Measurements from ENCODE around the gene CRTAC1.
A peak's percentile ranks its signal among the peaks of the same experiment; 100 is the strongest.

Gene CRTAC1

GRCh38 chr10:98030093-98030821 lies at the start of gene CRTAC1:
CRTAC1 (minus strand) TSS chr10:98030621; CDS start chr10:98030472, 149 bp downstream.
- no peak for DNase-seq

DNA sequence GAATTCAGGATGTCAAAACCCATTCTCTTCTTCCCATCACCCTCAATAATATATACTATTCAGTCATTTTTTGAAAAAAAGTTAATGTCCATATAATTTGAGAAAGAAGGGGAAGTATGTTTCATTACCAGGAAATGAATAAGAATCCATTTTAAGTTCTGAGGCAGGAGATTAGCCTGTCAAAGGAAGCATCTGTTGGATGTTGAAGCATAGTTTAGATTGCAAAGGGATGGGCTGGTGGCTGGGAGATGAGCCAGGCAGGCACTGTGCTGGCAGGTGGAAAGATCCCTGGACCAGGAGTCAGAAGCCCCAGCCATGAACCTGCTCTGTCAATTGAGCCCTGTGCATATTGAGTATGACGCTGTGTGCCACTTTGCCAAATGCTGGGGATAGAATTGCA lies 48.4 kb upstream of the CRTAC1 start:
- DNase-seq, result no peak

GRCh38 chr10:98077223-98077622 lies 46.8 kb upstream of the CRTAC1 start:
- DNase-seq, result no peak

- no peak for DNase-seq
Measured at GRCh38 chr10:98076086-98076485, 45.7 kb upstream of the CRTAC1 start.

DNA sequence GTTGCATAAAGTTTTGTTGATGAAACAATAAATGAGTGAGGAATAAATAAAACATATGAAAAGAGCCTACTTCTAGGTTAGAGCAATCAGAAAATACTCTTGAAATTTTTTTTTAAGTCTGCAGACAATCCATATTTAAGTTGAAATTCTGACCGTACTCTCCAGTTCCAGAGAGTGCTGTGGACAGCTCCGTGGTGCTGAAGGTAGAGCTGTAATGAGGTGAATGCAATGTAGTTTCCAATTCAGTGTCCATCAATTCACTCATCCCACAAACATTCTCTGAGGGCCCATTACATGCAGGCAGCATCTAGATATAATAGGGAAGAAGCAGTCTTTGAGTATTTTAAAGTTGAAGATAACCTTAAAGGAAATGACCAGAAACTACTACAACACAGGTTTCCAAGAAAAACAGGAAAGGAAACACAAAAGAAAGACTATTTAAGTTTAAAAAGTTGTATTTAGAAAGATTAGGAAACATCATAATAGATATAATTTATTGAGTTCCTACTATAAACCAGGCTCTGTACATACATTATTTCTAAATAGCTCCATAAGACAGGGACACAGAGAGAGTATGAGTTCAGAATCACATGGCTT lies 44.0 kb upstream of the CRTAC1 start:
- DNase-seq, result no peak

- DNase-seq, result no peak
Measured at GRCh38 chr10:98067165-98067564, 36.7 kb upstream of the CRTAC1 start.

- no peak for DNase-seq
Measured at GRCh38 chr10:98063740-98064027, 33.3 kb upstream of the CRTAC1 start.

DNA sequence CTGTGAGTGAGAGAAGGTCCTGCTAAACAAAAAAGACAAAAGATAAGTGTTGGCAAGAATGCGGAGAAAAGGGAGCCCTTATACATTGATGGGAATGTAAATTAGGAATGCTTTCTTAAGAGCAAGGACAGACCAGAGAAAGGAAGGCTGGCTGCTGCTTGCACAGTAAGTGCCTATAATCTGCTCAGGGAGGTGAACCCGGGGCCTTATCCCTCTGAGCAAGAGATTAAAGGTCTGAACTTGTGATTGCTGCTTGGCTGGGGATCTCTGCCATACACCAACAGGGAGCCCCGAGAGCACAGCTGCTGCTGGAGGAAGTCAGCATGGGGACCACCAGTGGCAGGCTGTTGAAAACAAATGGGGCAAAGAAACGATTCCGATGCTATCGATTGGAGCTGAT lies 32.0 kb upstream of the CRTAC1 start:
- no peak for DNase-seq

DNA sequence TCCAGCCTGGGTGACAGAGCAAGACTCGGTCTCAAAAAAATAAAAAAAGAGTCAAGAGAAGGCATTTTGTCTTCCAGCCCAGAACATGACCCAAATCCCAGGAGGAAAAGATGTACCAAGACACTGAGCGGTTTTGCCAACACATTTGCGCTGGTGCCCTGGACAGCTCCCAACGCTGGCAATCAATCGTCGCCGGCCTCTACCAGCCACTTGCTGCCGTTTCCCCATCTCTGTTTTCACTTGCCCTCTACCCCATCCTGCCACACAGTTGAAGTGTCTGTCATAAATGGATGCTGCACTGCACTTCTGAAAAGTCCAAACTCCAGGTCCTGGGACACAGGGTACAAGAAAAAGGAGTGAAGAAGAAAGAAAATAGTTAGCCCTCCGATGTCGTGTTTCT lies 29.7 kb upstream of the CRTAC1 start:
- DNase-seq, result no peak

GRCh38 chr10:98058295-98058694 lies 27.9 kb upstream of the CRTAC1 start:
- no peak for DNase-seq

GRCh38 chr10:98055841-98056516 lies 25.6 kb upstream of the CRTAC1 start:
- DNase-seq, result no peak

DNA sequence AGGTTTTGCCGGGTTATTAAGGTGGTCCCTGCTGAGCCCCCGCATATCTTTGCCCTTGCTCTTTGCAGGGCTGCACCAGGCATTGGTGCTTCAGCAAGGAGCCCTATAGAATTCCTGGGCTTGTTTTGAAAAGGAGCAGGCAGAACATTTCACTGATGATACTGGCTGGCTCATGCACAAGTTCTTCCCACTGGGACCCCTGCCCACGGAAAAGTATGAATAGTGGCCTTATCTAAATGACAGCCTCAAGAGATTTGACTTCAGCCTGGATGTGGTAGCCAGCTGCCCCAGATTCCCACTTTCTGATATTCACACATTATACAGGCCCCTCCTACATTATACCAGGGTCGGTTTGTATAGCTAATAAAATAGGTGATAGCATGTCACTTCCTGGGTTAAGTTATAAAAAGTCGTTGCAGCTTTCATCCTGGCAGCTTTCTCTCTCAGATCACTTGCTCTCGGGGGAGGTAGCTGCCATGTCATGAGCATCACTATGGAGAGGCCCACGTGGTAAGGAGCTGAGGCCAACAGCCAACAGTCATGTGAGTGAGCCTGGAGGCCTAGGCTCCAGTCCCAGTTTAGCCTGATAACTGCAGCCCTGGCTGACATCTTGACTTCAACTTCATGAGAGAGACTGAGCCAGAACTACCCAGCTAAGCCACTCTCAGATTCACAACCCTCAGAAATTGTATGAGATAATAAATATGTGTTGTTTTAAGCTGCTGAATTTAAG lies 16.8 kb upstream of the CRTAC1 start:
- no peak for DNase-seq

DNA sequence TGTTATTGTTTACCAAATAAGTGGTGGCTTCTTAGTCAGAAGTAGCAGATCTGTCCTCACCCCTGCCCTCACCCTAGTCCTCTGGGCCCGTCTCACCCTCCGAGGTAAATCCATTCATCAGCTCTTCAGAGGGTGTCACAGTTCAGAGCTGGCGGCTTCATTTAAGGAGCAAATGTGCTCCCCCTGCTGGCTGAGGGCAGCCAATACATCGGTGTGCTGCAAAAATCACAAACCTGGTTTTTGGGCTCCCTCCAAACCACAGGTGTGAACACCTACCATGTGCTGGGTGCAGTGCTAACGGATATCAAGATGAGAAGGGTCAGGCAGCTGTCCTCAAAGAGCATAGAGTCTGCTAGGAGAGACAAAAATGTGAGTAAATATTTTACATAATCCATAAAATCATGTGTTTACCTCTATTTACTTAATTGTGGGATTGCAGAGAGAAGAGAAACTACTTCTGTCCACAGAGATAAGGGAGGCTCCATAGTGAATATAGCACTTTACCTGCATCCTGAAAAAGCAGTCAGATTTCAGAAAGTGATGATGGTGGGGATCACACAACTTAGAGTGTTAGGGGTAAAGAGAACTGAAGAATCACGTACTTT lies 15.5 kb upstream of the CRTAC1 start:
- no peak for DNase-seq

DNA sequence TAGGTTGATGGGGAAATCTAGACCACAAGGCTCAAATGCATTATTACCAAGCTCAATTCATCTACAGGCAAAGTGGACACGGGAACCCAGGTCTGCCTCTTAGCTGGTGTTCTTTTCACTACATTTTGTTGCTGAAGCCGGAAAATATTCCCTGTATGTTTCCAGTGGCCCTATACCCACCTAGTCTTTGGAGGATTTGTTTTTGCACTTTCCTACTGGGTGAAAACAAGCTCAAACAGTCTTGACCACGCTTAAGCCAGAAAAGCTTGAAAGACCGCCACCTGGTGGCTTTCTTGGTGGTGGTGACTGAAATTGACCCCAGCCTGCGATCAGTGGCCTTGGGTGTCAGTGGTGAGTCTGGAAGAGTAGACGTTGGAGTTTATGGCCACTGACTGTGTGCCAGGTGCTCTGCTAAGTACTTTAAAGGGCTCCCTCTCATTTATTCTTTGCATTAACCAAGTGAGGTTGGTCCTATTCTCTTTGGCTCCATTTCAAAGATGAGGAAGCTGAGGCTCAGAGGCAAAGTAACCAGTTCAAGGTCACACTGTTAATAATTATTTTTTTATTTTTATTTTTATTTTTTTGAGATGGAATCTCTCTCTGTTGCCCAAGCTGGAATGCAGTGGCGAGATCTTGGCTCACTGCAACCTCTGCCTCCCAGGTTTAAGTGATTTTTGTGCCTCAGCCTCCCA lies 11.1 kb upstream of the CRTAC1 start:
- no peak for DNase-seq

DNA sequence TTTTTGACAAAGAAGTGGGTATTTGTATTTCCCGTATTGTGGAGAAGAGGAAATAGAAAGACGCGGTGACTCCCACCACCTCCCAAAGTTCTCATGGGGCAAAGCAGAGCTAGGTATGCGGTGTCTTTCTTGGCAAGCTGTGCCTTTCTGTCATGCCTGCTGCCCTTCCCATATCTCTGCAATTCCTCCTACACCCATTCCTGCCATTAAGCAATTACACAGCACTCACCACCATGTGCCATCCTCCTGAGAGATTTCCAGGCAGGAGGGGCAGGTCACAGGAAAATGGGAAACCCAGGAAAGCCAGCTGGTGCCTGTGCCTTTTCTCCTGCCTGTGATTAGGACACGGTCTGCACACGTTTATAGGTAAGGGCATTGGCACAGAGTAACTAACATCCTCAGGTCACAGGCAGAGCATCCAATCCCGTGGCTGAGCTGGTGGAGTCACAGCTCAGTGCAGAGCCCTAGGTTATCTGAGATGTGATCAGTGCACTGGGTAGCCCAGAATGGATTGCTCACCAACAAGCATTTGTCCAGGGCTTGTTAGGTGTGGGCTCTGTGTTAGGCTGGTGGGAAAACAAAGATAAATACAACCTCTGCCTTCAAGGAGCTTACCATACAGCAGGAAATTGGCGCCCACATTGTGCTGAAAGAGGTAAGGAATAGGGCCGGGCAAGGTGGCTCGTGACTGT lies 9.4 kb upstream of the CRTAC1 start:
- DNase-seq, result peak; percentile 6

DNA sequence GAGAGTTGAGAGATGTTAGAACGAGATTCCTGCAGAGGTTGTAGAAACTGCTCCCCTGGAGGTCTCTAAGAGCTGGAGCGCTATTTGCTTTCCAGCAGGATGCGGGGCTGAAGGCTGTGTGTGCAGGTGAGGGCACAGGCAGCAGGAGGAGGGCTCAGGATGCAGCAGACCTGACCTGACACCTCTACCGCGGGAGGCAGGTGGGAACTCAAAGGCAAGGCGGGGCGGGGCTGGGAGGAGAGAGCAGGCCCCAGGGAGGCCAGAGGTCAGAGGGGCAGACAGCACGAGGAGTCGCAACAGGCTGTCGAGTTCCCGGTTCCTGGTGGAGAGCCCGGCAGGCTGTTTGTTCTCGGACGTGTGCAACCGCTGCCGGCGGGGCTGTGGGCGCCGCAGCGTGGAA lies 7.9 kb upstream of the CRTAC1 start:
- no peak for DNase-seq

DNA sequence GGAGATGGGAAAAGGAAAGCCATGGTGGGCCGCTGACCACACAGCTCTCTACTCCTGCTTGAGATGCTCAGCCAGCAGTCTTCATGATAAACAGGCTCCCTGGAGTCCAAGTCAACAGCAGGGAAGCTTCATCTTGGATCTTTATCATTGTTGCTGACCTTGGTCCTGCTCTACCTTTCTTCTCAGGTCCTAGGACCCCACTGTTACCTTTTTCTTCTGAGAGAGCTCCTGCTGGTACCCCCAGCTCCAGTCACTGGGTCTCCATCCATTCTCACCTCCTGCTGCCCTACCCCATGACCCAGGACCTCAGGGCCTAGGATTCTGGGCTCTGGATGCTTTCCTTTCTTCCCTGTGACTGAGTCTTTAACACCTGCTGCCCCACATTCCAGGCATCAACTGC lies 5.2 kb upstream of the CRTAC1 start:
- no peak for DNase-seq

DNA sequence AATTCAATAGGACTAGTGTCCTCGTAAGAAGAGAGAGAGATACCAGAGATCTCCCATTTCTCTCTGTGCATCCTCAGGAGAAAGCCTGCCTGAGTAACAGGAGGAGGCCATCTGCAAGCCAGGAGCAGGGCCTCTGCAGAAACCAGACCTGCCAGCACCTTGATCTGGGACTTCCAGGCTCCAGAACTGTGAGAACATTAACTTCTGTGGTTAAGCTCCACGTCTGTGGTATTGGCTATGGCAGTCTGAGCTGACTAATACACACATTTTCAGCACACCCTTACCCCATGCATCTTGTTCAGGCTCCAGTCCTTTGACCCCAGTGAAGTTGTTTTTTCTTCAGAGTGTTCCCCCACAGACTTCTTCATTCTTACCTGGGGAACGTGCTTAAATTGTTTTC lies 3.1 kb upstream of the CRTAC1 start:
- DNase-seq, result no peak

DNA sequence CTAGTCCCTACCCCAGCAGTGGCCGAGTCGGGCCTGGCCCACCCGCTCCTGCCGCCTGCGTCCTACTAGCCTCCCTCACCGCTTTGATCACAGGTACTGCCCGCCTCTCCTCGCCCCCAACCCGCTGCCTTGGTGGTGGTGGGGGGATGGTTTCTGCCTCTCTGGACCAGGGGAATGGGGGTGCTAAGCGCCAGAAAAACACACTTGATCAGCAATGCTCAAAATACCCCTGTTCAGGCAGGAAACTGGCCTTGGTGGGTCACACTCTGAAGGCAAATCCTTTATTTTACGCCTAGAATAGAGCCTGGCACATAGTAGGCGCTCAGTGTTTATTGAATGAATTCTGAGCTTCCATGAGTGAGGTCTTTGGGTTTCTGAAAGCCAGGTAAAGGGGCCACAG lies 1.0 kb upstream of the CRTAC1 start:
- no peak for DNase-seq

- DNase-seq, result no peak
Measured at GRCh38 chr10:98030991-98031431, 590 bp upstream of the CRTAC1 start.

GRCh38 chr10:98029149-98030092 lies 1.0 kb downstream of the CRTAC1 start:
- DNase-seq, result no peak
